VCaP (cell line): ENCODE results near the gene STARD10.
"Not testable (repeated sequence)": the region's sequence is repeated elsewhere in the genome, so short reads cannot be mapped to it uniquely, and the experiment has no call there.

Experiments used
- H3K27ac ChIP-seq: fragments of 450-650 bp; 2 replicates; pipeline ENCODE4 v1.5.1; 2017
- CTCF ChIP-seq: fragments of 450-650 bp; conservative IDR thresholded peaks from 2 replicates; pipeline ENCODE4 v1.5.1; 2017; ENCODE audit warnings: mild to moderate bottlenecking, moderate library complexity

STARD10 gene

DNA sequence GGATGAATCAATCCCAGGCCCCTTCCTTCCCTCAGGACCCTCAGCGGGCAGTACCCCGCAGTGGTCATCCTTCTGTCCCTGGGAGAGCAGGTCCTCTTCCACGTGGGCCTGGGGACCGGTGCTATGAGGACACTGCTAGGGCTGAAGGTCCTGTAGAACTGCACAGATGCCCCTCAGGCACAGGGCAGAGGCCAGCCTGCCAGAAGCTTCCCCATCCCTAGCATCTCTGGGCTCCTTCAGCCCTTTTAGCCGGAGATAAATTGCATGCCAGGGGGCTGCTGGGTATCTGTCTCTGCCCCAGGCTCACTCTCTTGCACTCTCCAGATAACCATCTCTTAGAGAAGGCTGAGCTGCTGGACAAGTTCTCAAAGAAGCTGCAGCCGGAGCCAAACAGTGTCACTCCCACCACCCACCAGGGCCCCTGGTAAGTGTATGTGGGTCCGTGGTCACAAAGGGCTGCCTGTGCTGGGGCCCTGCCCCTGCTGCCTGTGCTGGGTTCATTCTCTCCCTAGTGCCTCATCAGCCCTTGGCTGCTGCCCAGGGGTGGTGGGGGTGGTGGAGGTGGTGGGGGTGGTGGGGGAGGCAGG lies 22.6 kb upstream of the STARD10 start:
- TF ChIP-seq CTCF, result no peak
- H3K27ac ChIP-seq, result peak overlapping the region; percentile 99; the same call in 1 of the 2 replicates

DNA sequence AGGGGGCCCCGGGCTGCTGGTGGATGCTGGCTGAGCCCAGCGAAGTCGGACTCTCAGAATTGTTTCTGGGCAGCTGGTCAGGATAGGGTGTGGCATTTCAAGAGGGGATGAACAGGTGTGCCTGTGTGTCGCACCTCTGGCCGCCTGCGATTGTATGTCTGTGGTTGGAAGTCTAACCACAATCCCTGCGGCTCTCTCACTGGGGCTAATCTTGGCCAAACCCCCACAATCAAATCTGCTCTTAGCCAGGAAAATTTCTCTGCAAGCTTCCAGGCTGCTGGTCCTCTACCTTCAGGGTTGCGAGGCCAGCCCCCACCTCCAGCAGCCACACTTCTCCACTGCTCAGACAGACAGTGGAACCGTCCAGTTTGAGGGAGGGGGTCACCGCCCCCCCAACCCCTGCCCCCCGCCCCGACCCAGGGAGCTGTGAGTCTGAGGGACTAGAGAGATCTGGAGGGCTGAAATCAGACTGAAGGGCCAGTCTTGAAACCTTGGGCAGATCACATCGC lies 21.3 kb upstream of the STARD10 start:
- peak overlapping the region; percentile 99 for H3K27ac ChIP-seq
- no peak for TF ChIP-seq CTCF

GRCh38 chr11:72814286-72815109 lies 20.7 kb upstream of the STARD10 start, which contains the start of gene ATG16L2:
Gene ATG16L2 (plus strand): TSS chr11:72814411. CDS start chr11:72814446, 35 bp downstream.
- H3K27ac ChIP-seq, result peak within 1 kb of the TSS; percentile 99
- peak; percentile 27; the same call in 1 of the 2 replicates for TF ChIP-seq CTCF

DNA sequence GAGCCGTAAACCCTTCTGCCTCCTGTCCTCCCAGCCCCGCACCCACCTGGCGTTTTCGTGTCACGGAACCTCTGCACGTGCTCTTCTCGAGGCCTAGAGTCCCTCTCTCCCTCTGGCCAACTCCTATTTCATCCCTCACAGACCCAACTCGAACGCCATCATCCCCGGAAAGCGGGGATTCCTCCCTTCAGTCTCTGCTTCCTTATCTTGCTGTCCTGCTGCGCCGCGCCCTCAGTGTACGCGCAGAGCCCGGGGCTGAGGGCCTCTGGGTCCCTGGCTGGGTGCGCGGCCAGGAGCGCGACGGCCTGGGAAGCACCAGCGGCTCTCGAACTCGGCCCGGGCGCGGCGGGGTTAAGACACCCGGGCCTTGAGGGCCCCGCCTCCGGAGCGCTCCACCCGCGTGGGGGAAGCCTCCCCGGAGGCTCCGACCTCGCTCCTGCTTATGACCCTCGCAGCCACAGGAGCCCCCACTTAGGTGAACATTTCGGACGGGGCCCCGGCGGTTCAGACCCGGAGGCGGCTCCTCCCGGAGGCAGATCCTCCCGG lies 20.0 kb upstream of the STARD10 start:
- TF ChIP-seq CTCF, result no peak
- H3K27ac ChIP-seq, result peak overlapping the region; percentile 99

DNA sequence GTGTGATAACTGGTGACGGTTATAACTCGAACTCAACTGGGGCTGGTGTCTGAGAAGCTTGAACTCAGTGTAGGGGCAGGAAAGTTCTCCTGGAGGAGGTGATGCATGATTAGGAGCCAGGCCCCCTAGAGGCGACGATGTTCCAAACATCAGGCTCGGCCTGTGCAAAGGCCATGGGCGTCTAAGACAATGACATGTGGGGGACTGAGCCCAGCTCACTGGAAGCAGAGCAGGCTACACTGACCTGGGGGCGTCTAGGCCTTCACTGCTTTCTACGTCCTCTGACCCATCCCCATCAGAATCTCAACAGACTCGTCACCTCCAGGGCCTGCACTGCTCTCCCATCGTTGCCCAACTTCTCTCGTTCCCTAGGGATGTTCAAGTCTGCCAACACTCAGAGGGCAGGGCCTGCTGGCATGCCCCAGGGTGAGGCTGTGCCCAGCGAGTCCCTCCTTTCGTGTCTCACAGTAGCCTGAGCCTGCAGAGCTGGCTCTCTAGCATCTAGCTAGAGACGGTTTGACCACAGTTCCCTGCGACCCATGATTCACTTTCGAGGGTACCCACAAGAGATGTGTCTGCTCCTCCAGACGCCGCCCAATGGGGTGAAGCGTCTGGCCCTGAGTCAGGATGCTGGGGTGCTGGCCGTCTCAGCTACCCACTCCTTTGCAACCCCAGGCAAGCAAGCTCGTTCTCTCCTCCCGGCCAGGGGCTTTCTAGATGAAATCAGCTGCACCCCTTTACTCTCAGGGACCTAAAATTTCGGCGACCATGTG lies 19.3 kb upstream of the STARD10 start:
- H3K27ac ChIP-seq, result peak overlapping the region; percentile 99
- TF ChIP-seq CTCF, result peak; percentile 65

- TF ChIP-seq CTCF, result no peak
- peak overlapping the region; percentile 99; the same call in 1 of the 2 replicates for H3K27ac ChIP-seq
These were observed 18.7 kb upstream of the STARD10 start for GRCh38 chr11:72812604-72812966.

DNA sequence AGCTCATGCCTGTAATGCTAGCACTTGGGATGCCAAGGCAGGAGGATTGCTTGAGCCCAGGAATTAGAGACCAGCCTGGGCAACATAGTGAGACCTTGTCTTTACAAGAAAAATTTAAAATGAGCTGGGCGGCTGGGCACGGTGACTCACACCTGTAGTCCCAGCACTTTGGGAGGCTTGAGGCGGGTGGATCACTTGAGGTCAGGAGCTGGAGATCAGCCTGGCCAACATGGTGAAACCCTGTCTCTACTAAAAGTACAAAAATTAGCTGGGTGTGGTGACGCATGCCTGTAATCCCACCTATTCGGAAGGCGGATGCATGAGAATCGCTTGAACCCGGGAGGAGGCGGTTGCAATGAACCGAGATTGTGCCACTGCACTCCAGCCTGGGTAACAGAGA lies 17.8 kb upstream of the STARD10 start:
- not testable (repeated sequence) for H3K27ac ChIP-seq
